ENCODE results near the gene ZSWIM5.
"Not testable (repeated sequence)": the region's sequence is repeated elsewhere in the genome, so short reads cannot be mapped to it uniquely, and the experiment has no call there.

Gene ZSWIM5

DNA sequence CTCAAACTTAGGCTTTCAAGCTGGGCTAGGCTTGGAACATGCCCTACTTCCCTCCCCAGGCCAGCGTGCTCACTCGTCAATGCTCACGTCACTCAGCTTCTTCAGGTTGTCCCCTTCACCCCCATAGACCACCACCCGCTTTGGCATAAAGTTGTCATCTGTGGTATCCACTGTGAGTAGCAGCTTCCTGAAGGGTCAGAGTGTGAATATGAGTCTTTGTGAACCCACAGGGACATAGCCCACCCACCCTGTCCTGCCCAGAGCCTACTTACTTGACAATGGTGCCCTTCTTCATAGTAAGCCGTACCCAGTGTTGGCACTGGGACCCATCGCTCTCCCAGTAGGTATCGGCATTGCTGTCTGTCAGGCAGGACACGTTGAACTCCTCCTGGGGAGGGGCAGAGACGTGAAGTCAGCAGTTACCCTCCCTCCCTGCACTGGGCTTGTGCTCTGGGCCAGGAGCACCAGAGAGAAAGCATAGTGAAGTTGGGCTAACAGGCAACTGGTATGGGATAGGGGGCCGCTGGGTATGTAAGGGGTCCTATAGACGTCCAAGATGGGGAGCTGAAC, 197.0 kb downstream of the ZSWIM5 start:
- Histone ChIP-seq H3K9me3 (ENCODE audit: control insufficient read depth, low read length) (no peaks in the 10 kb centered on the region), H3K27ac (ENCODE audit: insufficient read depth, low read depth, low read length, poor library complexity, severe bottlenecking) (no peak overlapping the region), H3K4me1 (ENCODE audit: control insufficient read depth, insufficient read depth, low read length) (no peaks in the 10 kb centered on the region), H3K4me3 (ENCODE audit: insufficient read depth, low read depth, low read length) (no peak overlapping the region), H3K27me3 (ENCODE audit: control insufficient read depth, insufficient read depth, low read length, poor library complexity, severe bottlenecking) (peaks cover 5% of the 10 kb centered on the region), H3K36me3 (ENCODE audit: control insufficient read depth, insufficient read depth, low read length) (peaks cover under 1% of the 10 kb centered on the region)
- 93 to 96% methylated on average over 10 to 11 of the region's 11 CpGs for WGBS, 2 experiments

DNA sequence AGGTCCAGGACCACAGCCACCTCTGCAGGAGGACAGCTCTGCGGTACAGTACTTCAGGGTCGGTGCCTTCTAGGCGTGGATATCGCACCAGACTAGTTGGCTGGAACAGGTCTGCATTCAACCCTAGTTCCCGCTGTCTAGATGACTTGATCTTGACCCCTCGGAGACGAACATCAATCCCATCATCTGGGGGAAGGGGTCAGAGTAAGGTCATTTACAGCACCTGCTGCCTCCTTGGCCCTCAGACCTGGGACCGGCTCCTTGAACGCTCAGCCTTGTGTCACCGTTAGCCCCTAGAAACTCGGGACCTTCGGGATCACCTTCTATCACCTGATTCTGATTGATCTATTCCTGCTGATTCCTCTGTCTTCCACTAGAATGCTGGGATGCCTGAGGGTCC, 197.9 kb downstream of the ZSWIM5 start:
- peaks cover 5% of the 10 kb centered on the region for H3K27me3 ChIP-seq (ENCODE audit: control insufficient read depth, insufficient read depth, low read length, poor library complexity, severe bottlenecking)
- H3K27ac ChIP-seq (ENCODE audit: insufficient read depth, low read depth, low read length, poor library complexity, severe bottlenecking), result no peak overlapping the region
- no peak overlapping the region for H3K4me3 ChIP-seq (ENCODE audit: insufficient read depth, low read depth, low read length)
- H3K4me1 ChIP-seq (ENCODE audit: control insufficient read depth, insufficient read depth, low read length), result no peaks in the 10 kb centered on the region
- H3K36me3 ChIP-seq (ENCODE audit: control insufficient read depth, insufficient read depth, low read length), result peaks cover 5% of the 10 kb centered on the region
- no peaks in the 10 kb centered on the region for H3K9me3 ChIP-seq (ENCODE audit: control insufficient read depth, low read length)
- 94 to 96% methylated on average over 12 of the region's 12 CpGs for WGBS, 2 experiments

DNA sequence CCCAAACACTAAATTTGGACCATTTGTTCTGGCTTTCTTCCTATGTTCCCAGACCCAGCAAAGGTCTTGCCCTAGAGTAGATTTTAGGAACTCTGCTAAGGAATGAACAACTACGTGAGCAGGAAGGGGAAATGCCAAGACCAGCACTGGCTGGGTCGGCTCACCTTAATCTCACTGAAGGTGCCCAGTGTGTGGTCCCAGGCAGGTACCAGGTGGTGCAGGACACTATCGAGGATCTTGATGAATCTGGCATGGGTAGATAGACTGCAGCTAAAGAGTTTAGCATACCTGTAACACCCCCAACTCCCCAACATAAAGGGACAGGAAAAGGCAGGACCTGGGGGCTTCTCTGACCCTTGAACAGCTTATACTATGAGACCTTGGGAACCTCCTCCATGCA, 198.3 kb downstream of the ZSWIM5 start:
- Histone ChIP-seq H3K4me3 (ENCODE audit: insufficient read depth, low read depth, low read length) (no peak overlapping the region), H3K27ac (ENCODE audit: insufficient read depth, low read depth, low read length, poor library complexity, severe bottlenecking) (no peak overlapping the region), H3K9me3 (ENCODE audit: control insufficient read depth, low read length) (no peaks in the 10 kb centered on the region), H3K27me3 (ENCODE audit: control insufficient read depth, insufficient read depth, low read length, poor library complexity, severe bottlenecking) (peaks cover 5% of the 10 kb centered on the region), H3K4me1 (ENCODE audit: control insufficient read depth, insufficient read depth, low read length) (no peaks in the 10 kb centered on the region), H3K36me3 (ENCODE audit: control insufficient read depth, insufficient read depth, low read length) (peaks cover 8% of the 10 kb centered on the region)
- WGBS, 2 experiments, result 91 to 99% methylated on average over 3 of the region's 3 CpGs

DNA sequence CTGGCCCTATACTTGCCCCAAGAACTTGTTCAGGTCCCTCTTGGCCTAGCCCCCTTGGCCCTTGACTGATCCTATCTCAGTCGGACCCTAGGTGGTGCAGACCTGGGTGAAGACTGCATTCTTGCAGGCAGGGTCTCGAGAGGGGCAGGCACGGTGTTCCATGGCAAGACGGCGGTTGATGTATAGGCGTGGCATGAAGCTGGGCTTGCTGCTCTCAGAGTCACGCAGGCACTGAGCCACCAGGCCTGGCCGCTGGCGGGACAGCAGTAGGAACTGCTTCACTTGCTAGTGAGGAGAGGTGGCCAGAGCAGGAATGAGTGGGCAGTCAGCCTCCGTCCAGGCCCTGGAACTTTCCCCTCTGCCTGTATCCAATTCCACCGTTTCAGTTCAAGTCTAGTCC, 199.1 kb downstream of the ZSWIM5 start:
- WGBS, 2 experiments, result 85 to 87% methylated on average over 11 of the region's 11 CpGs
- Histone ChIP-seq H3K4me1 (ENCODE audit: control insufficient read depth, insufficient read depth, low read length) (no peaks in the 10 kb centered on the region), H3K9me3 (ENCODE audit: control insufficient read depth, low read length) (no peaks in the 10 kb centered on the region), H3K27ac (ENCODE audit: insufficient read depth, low read depth, low read length, poor library complexity, severe bottlenecking) (no peak overlapping the region), H3K4me3 (ENCODE audit: insufficient read depth, low read depth, low read length) (no peak overlapping the region), H3K36me3 (ENCODE audit: control insufficient read depth, insufficient read depth, low read length) (peaks cover 14% of the 10 kb centered on the region), H3K27me3 (ENCODE audit: control insufficient read depth, insufficient read depth, low read length, poor library complexity, severe bottlenecking) (peaks cover 5% of the 10 kb centered on the region)

DNA sequence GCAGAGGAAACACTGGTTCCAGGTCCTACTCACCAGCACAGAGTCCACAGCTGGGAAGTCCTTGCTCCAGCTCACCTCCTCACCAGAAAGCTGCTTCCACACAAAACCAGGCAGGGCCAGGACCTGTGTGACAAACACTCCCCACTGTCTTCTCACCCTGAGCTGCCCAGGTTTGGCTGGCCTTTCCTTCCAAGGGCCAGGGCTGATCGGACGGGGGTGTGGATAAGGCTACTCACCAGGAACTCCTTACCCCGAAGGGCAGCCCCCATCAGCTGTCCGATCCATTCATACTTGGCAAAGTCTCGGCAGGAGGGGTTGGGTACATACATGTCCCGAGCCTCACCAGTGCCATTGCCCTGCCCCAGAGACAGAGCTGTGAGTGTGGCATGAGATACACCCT, 200.6 kb downstream of the ZSWIM5 start:
- Histone ChIP-seq H3K4me3 (ENCODE audit: insufficient read depth, low read depth, low read length) (no peak overlapping the region), H3K36me3 (ENCODE audit: control insufficient read depth, insufficient read depth, low read length) (peaks cover 14% of the 10 kb centered on the region), H3K27ac (ENCODE audit: insufficient read depth, low read depth, low read length, poor library complexity, severe bottlenecking) (no peak overlapping the region), H3K27me3 (ENCODE audit: control insufficient read depth, insufficient read depth, low read length, poor library complexity, severe bottlenecking) (peaks cover 5% of the 10 kb centered on the region), H3K4me1 (ENCODE audit: control insufficient read depth, insufficient read depth, low read length) (no peaks in the 10 kb centered on the region), H3K9me3 (ENCODE audit: control insufficient read depth, low read length) (no peaks in the 10 kb centered on the region)
- WGBS, 2 experiments, result 94 to 95% methylated on average over 6 of the region's 6 CpGs

DNA sequence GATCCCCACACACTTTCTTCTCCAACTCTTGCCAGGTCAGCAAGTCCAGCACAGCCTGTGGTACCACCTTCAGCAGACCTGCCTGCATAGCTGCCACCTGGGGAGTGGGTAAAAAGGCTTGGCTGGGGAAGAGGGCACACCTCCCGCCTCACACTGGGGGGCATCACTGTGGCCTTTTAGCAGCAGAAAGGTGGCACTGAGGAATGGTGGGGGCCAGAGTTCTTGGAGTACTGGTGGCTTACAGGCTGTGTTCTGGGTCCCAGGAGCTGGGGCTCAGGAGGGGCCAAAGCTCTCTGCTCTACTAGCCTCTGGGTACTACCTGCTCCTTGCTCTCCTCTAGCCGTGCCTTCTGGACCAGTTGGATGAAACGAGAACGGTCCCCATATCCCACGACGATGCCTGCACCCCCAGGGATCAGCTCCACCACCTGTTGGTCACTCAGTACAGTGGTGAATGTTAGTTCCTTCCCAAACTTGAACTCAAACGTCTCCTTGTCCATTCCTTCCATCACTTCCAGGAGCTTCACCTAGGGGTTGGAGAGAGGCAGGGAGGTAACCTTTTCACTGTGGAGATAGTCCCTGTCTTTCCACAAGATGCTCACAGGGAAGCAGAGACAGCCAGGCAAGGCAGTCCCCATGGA, 202.0 kb downstream of the ZSWIM5 start:
- H3K9me3 ChIP-seq (ENCODE audit: control insufficient read depth, low read length), result no peaks in the 10 kb centered on the region
- peaks cover 14% of the 10 kb centered on the region for H3K36me3 ChIP-seq (ENCODE audit: control insufficient read depth, insufficient read depth, low read length)
- no peaks in the 10 kb centered on the region for H3K4me1 ChIP-seq (ENCODE audit: control insufficient read depth, insufficient read depth, low read length)
- H3K4me3 ChIP-seq (ENCODE audit: insufficient read depth, low read depth, low read length), result no peak overlapping the region
- H3K27ac ChIP-seq (ENCODE audit: insufficient read depth, low read depth, low read length, poor library complexity, severe bottlenecking), result no peak overlapping the region
- no peaks in the 10 kb centered on the region for H3K27me3 ChIP-seq (ENCODE audit: control insufficient read depth, insufficient read depth, low read length, poor library complexity, severe bottlenecking)
- 92 to 98% methylated on average over 7 of the region's 7 CpGs for WGBS, 2 experiments

DNA sequence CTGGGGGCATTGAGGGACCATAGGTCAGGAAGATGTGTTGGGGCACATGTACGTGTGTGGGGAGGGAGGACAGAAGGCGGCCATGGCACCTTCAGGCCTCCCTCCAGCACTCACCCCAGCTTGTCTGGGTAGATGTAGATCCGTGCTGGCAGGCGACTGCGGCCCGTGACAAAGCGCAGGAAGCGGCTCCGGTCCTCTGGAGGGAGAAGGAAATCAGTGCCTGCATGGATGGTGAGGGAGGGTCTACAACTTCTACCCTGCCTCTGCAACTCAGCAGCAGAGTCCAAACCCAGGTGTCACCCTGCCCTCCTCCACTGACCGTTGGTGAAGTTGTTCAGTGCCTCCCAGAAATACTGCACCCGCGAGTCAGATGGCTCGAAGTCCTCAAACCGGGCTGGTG, 202.7 kb downstream of the ZSWIM5 start:
- H3K4me1 ChIP-seq (ENCODE audit: control insufficient read depth, insufficient read depth, low read length), result no peaks in the 10 kb centered on the region
- WGBS, 2 experiments, result 95 to 96% methylated on average over 14 of the region's 14 CpGs
- no peaks in the 10 kb centered on the region for H3K9me3 ChIP-seq (ENCODE audit: control insufficient read depth, low read length)
- H3K36me3 ChIP-seq (ENCODE audit: control insufficient read depth, insufficient read depth, low read length), result peaks cover 14% of the 10 kb centered on the region
- H3K4me3 ChIP-seq (ENCODE audit: insufficient read depth, low read depth, low read length), result no peak overlapping the region
- H3K27ac ChIP-seq (ENCODE audit: insufficient read depth, low read depth, low read length, poor library complexity, severe bottlenecking), result no peak overlapping the region
- no peaks in the 10 kb centered on the region for H3K27me3 ChIP-seq (ENCODE audit: control insufficient read depth, insufficient read depth, low read length, poor library complexity, severe bottlenecking)

GRCh38 chr1:45002650-45003645, 203.5 kb downstream of the ZSWIM5 start:
- no peaks in the 10 kb centered on the region for H3K27me3 ChIP-seq (ENCODE audit: control insufficient read depth, insufficient read depth, low read length, poor library complexity, severe bottlenecking)
- no peaks in the 10 kb centered on the region for H3K9me3 ChIP-seq (ENCODE audit: control insufficient read depth, low read length)
- no peak overlapping the region for H3K4me3 ChIP-seq (ENCODE audit: insufficient read depth, low read depth, low read length)
- H3K27ac ChIP-seq (ENCODE audit: insufficient read depth, low read depth, low read length, poor library complexity, severe bottlenecking), result no peak overlapping the region
- no peaks in the 10 kb centered on the region for H3K4me1 ChIP-seq (ENCODE audit: control insufficient read depth, insufficient read depth, low read length)
- 94 to 95% methylated on average over 17 of the region's 17 CpGs for WGBS, 2 experiments
- peaks cover 14% of the 10 kb centered on the region for H3K36me3 ChIP-seq (ENCODE audit: control insufficient read depth, insufficient read depth, low read length)

GRCh38 chr1:45001576-45001975, 204.8 kb downstream of the ZSWIM5 start:
- H3K4me3 ChIP-seq (ENCODE audit: insufficient read depth, low read depth, low read length); H3K27me3 ChIP-seq (ENCODE audit: control insufficient read depth, insufficient read depth, low read length, poor library complexity, severe bottlenecking); H3K9me3 ChIP-seq (ENCODE audit: control insufficient read depth, low read length); H3K4me1 ChIP-seq (ENCODE audit: control insufficient read depth, insufficient read depth, low read length); H3K27ac ChIP-seq (ENCODE audit: insufficient read depth, low read depth, low read length, poor library complexity, severe bottlenecking): not testable (repeated sequence)
- 89 to 92% methylated on average over 8 of the region's 8 CpGs for whole genome bisulfite sequencing, 2 experiments
- H3K36me3 ChIP-seq (ENCODE audit: control insufficient read depth, insufficient read depth, low read length), result peaks cover 14% of the 10 kb centered on the region

GRCh38 chr1:45001011-45001481, 205.4 kb downstream of the ZSWIM5 start:
- Histone ChIP-seq H3K27me3 (ENCODE audit: control insufficient read depth, insufficient read depth, low read length, poor library complexity, severe bottlenecking) (no peaks in the 10 kb centered on the region), H3K4me3 (ENCODE audit: insufficient read depth, low read depth, low read length) (no peak overlapping the region), H3K9me3 (ENCODE audit: control insufficient read depth, low read length) (no peaks in the 10 kb centered on the region), H3K36me3 (ENCODE audit: control insufficient read depth, insufficient read depth, low read length) (peaks cover 14% of the 10 kb centered on the region), H3K4me1 (ENCODE audit: control insufficient read depth, insufficient read depth, low read length) (no peaks in the 10 kb centered on the region), H3K27ac (ENCODE audit: insufficient read depth, low read depth, low read length, poor library complexity, severe bottlenecking) (no peak overlapping the region)
- 86 to 90% methylated on average over 7 of the region's 7 CpGs for WGBS, 2 experiments

Data from ectodermal cell (in vitro differentiated cells).